Upper lobe of left lung (tissue), 4 donors: ENCODE results near the gene PIK3CA.

Experiments
- CTCF ChIP-seq, 6 experiments: fragments of 450-650 bp in 4 of 6; fragments of 200-600 bp in 2 of 6; sonication (generic) in 2 of 6; IDR thresholded peaks; one replicate each; pipeline ENCODE4 v1.5.1; 2016 to 2019; ENCODE audit warnings: antibody characterized with exemption in 6 of 6
- POLR2AphosphoS5 ChIP-seq, 2 donors: sonication (generic); formaldehyde crosslinking; IDR thresholded peaks; one replicate each; pipeline ENCODE4 v1.5.1; 2017; ENCODE audit warnings: antibody characterized with exemption in 2 of 2

- TF ChIP-seq CTCF (IDR thresholded peaks at IDR 0.05) (no peak), POLR2AphosphoS5 (IDR thresholded peaks at IDR 0.05) (no peak)
Observed at GRCh38 chr3:179151474-179151873, 3.3 kb downstream of the PIK3CA start.
